K562 (cell line): ENCODE measurements around the gene ABCC5. TPM values are rescaled to one million over a fixed set of nuclear protein-coding genes. Genes with fewer than 3 reads are reported as not detected.

ENCODE experiments used
- CUX1 ChIP-seq: fragments of 200-800 bp; sonication (Bioruptor generic); IDR thresholded peaks from 2 replicates; pipeline ENCODE4 v1.6.1; 2016; ENCODE audit warnings: missing genetic modification characterization, missing compliant biosample characterization
- E2F1 ChIP-seq: sonication (generic); formaldehyde crosslinking; IDR thresholded peaks from 2 replicates; pipeline ENCODE4 v1.8.1; 2023; ENCODE audit warnings: mild to moderate bottlenecking, missing genetic modification reagents, moderate library complexity
- ETV6 ChIP-seq, 3 experiments: fragments of 150-350 bp in 1 of 3; sonication (generic) in 1 of 3; formaldehyde crosslinking in 1 of 3; IDR thresholded peaks; 2 replicates each; pipeline versions ENCODE4 v1.6.1 to v1.8.0; 2014 to 2022; ENCODE audit warnings: borderline replicate concordance in 2 of 3, low read depth in 2 of 3, antibody characterized with exemption in 1 of 3, low read length in 1 of 3, mild to moderate bottlenecking in 1 of 3, missing genetic modification reagents in 1 of 3
- EWSR1 ChIP-seq: fragments of 450-650 bp; IDR thresholded peaks from 2 replicates; pipeline ENCODE4 v1.6.1; 2018; ENCODE audit warnings: borderline replicate concordance, mild to moderate bottlenecking, low read depth, moderate library complexity; ENCODE audit not compliant: partially characterized antibody
- JUNB ChIP-seq: fragments of 450-650 bp; formaldehyde crosslinking; conservative IDR thresholded peaks from 2 replicates; pipeline ENCODE4 v1.4.0; 2020; ENCODE audit warnings: mild to moderate bottlenecking
- LARP7 ChIP-seq: fragments of 450-650 bp; IDR thresholded peaks from 2 replicates; pipeline ENCODE4 v1.6.1; 2016
- MEF2D ChIP-seq: conservative IDR thresholded peaks from 2 replicates; pipeline ENCODE4 v1.6.1; 2016; ENCODE audit warnings: low read depth, missing genetic modification characterization, missing compliant biosample characterization
- MITF ChIP-seq: IDR thresholded peaks from 2 replicates; pipeline ENCODE4 v1.6.1; 2014; ENCODE audit warnings: antibody characterized with exemption
- PPARD ChIP-seq: fragments of 250-450 bp; sonication (Bioruptor Pico); IDR thresholded peaks from 2 replicates; pipeline ENCODE4 v1.8.0; 2022; ENCODE audit warnings: inconsistent platforms, mild to moderate bottlenecking, moderate library complexity
- PTTG1 ChIP-seq: fragments of 450-650 bp; IDR thresholded peaks from 2 replicates; pipeline ENCODE4 v1.6.1; 2016; ENCODE audit warnings: low read depth, mild to moderate bottlenecking, missing genetic modification characterization, missing compliant biosample characterization
- RBM39 ChIP-seq: fragments of 200-400 bp; formaldehyde crosslinking; optimal IDR thresholded peaks from 2 replicates; pipeline ENCODE3; 2018; ENCODE audit warnings: low read depth, low read length
- SAFB2 ChIP-seq: fragments of 200-400 bp; formaldehyde crosslinking; IDR thresholded peaks from 2 replicates; pipeline ENCODE4 v1.6.1; 2018; ENCODE audit warnings: borderline replicate concordance, low read length, low read depth, moderate library complexity; ENCODE audit not compliant: severe bottlenecking
- SMAD4 ChIP-seq: fragments of 250-450 bp; sonication (Bioruptor Pico); conservative IDR thresholded peaks from 2 replicates; pipeline ENCODE4 v1.8.0; 2021; ENCODE audit warnings: inconsistent platforms, mild to moderate bottlenecking, moderate library complexity
- SPI1 ChIP-seq: IDR thresholded peaks from 2 replicates; pipeline ENCODE4 v1.6.1; 2011; ENCODE audit warnings: low read depth, low read length, control low read depth, borderline replicate concordance
- ZBTB8A ChIP-seq: fragments of 450-650 bp; IDR thresholded peaks from 2 replicates; pipeline ENCODE4 v1.6.1; 2018; ENCODE audit warnings: mild to moderate bottlenecking, moderate library complexity; ENCODE audit not compliant: partially characterized antibody
- ZNF263 ChIP-seq: sonication (generic); formaldehyde crosslinking; IDR thresholded peaks from 2 replicates; pipeline ENCODE4 v1.8.0; 2022; ENCODE audit warnings: mild to moderate bottlenecking, missing genetic modification reagents, borderline replicate concordance
- ZNF431 ChIP-seq: sonication (generic); formaldehyde crosslinking; IDR thresholded peaks from 2 replicates; pipeline ENCODE4 v1.8.0; 2022; ENCODE audit warnings: mild to moderate bottlenecking, missing genetic modification reagents
- ZNF644 ChIP-seq: fragments of 200-800 bp; sonication (Bioruptor generic); IDR thresholded peaks from 2 replicates; pipeline ENCODE4 v1.6.1; 2016; ENCODE audit warnings: low read depth, missing genetic modification characterization, missing compliant biosample characterization
- ZNF79 ChIP-seq: fragments of 250-450 bp; sonication (Bioruptor Pico); IDR thresholded peaks from 2 replicates; pipeline ENCODE4 v1.4.0; 2020; ENCODE audit warnings: low read depth, mild to moderate bottlenecking, moderate library complexity
- polyA plus RNA-seq, 8 experiments: library from polyadenylated mRNA; depleted of rRNA in 4 of 8; stranded (reverse) in 5 of 8; unstranded in 3 of 8; fragments of >200 nt; fragmentation: Nextera tagmentation in 2 of 8; fragmentation: Illumina TruSeq in 1 of 8; extraction: Ambion mirVana in 2 of 8; extraction: Trizol in 1 of 8; gene quantifications; 2 replicates each; pipeline versions ENCODE4 v1.2.1 to v1.2.3, GENCODE V29; 2011 to 2014; ENCODE audit warnings: inconsistent platforms in 1 of 8, missing spikeins in 1 of 8
- total RNA-seq, 7 experiments: library from RNA; depleted of rRNA in 6 of 7; stranded (reverse); fragments of >200 nt in 6 of 7; fragmentation: Illumina TruSeq in 2 of 7; extraction: Trizol in 2 of 7; gene quantifications; 2 replicates each; pipeline versions ENCODE4 v1.2.1 to v1.2.3, GENCODE V29; 2011 to 2021; ENCODE audit warnings: low replicate concordance in 1 of 7

The ABCC5 gene
- total and polyA plus RNA-seq, 9 of the 15 experiments (the other 6 are each of a cell fraction or from before 2014, with no cell fraction given): 22.0 to 53.0 (median 41.9) TPM

GRCh38 chr3:183884427-183885296 is 133.0 kb downstream of the ABCC5 start, which contains the start of gene PARL (continued):
- TF ChIP-seq E2F1 (CRISPR knock-in tag): peak; percentile 75; the same call in 1 of the 2 replicates
- TF ChIP-seq MITF: peak; percentile 69; the same call in 1 of the 2 replicates
- no peak for TF ChIP-seq ZBTB8A
- TF ChIP-seq RBM39: no peak
- no peak for TF ChIP-seq JUNB (CRISPR knock-in tag)
- peak; percentile 39; the same call in 1 of the 2 replicates for TF ChIP-seq SPI1
- no peak for TF ChIP-seq EWSR1
- TF ChIP-seq LARP7: no peak; the same call in 1 of the 2 replicates
- no peak for TF ChIP-seq ZNF79
- peak; percentile 95 for TF ChIP-seq SMAD4 (CRISPR knock-in tag)
- peak; percentile 65; the same call in 1 of the 2 replicates for TF ChIP-seq ZNF263 (CRISPR knock-in tag)
- TF ChIP-seq ZNF431 (CRISPR knock-in tag): peak; percentile 57
- no peak for TF ChIP-seq PTTG1 (tag)
- TF ChIP-seq SAFB2: no peak
- TF ChIP-seq MEF2D (tag): no peak
- no peak for TF ChIP-seq ETV6 (IDR thresholded peaks at IDR 0.05; ENCODE audit: borderline replicate concordance in 1 of 2, low read depth in 2 of 2, low read length in 1 of 2)
- no peak for TF ChIP-seq ETV6 (CRISPR knock-in tag; IDR thresholded peaks at IDR 0.05; ENCODE audit: borderline replicate concordance)
- no peak for TF ChIP-seq PPARD (CRISPR knock-in tag)
- no peak for TF ChIP-seq CUX1
- peak; percentile 43; the same call in 1 of the 2 replicates for TF ChIP-seq ZNF644 (tag)
